Tibial nerve (tissue), 4 donors: ENCODE data around the gene CHN2. TPM values are rescaled to one million over a fixed set of nuclear protein-coding genes. Genes with fewer than 3 reads are reported as not detected.

Source experiments
- DNase-seq, 2 donors: peaks; one replicate each; pipeline ENCODE4 v3.0.0-alpha.2; 2019; ENCODE audit warnings: low spot score in 2 of 2
- H3K27ac ChIP-seq, 4 donors: fragments of 200-600 bp; sonication (generic) in 3 of 4; one replicate each; pipeline ENCODE4 v1.5.1; 2017 to 2019; ENCODE audit warnings: mild to moderate bottlenecking in 1 of 4
- H3K27me3 ChIP-seq, 2 donors: fragments of 200-600 bp; sonication (generic) in 1 of 2; one replicate each; pipeline versions ENCODE4 v1.5.1 to v1.6.0; 2017 to 2019
- H3K36me3 ChIP-seq, 3 donors: fragments of 200-600 bp; sonication (generic); one replicate each; pipeline ENCODE4 v1.5.1; 2018 to 2019
- H3K4me1 ChIP-seq, 4 donors: fragments of 200-600 bp; sonication (generic) in 3 of 4; one replicate each; pipeline ENCODE4 v1.5.1; 2017 to 2019
- H3K4me3 ChIP-seq, 4 donors: fragments of 200-600 bp; sonication (generic) in 3 of 4; one replicate each; pipeline ENCODE4 v1.5.1; 2017 to 2019; ENCODE audit warnings: mild to moderate bottlenecking in 1 of 4, moderate library complexity in 1 of 4
- H3K9me3 ChIP-seq, 4 donors: fragments of 200-600 bp; sonication (generic) in 3 of 4; one replicate each; pipeline ENCODE4 v1.5.1; 2017 to 2019
- EP300 ChIP-seq, 2 donors: sonication (generic); formaldehyde crosslinking; IDR thresholded peaks; one replicate each; pipeline ENCODE4 v1.6.1; 2017; ENCODE audit warnings: antibody characterized with exemption in 2 of 2, mild to moderate bottlenecking in 1 of 2
- POLR2A ChIP-seq, 2 donors: fragments of 450-650 bp; IDR thresholded peaks; one replicate each; pipeline ENCODE4 v1.6.1; 2017; ENCODE audit warnings: antibody characterized with exemption in 2 of 2, mild to moderate bottlenecking in 2 of 2, moderate library complexity in 2 of 2
- WGBS, 2 donors: methylation state at CpG; one replicate each; pipeline ENCODE4 v1.1.5; 2018; 5-methylcytosine and 5-hydroxymethylcytosine counted together
- total RNA-seq, 4 donors: library from RNA; depleted of rRNA; stranded (reverse); fragments of >200 nt; gene quantifications; one replicate each; pipeline ENCODE4 v1.1.0, GENCODE V29; 2016
- TF ChIP-seq, protein P1 (sequence below), 5 experiments: fragments of 200-600 bp in 3 of 5; fragments of 450-650 bp in 2 of 5; sonication (generic) in 3 of 5; IDR thresholded peaks; one replicate each; pipeline ENCODE4 v1.5.1; 2016 to 2019; ENCODE audit warnings: antibody characterized with exemption in 5 of 5, mild to moderate bottlenecking in 3 of 5, moderate library complexity in 2 of 5

CHN2 gene
- total RNA-seq, 4 donors from 2014 or later: 3.9 to 12.6 (median 7.0) TPM

DNA sequence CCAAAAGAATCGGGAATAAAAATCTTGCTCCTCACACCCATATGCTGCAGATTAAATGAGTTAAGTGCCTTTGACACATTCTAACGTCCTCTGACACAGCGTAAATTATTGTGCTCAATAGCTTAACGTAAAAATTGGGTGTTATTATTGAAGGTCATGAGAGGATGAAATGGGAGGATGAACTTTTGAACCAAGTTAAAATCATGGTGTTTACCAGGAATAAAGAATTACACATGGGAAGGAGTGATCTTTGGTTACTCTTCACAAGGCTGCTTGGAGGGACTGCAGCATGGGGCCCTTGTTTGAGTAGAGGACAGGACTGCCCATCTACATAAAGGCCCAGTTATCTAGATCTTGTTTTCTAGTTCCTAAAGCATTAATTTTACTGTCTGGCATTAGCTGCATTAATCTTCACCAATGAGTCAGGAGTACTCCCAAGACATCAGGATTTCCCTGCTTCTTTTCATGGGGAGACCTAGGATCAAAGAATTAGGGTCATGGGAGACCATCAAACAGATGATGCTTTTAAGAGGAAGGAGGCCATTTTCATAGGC is 284.2 kb downstream of the CHN2 start:
- H3K27ac ChIP-seq: no peak overlapping the region

DNA sequence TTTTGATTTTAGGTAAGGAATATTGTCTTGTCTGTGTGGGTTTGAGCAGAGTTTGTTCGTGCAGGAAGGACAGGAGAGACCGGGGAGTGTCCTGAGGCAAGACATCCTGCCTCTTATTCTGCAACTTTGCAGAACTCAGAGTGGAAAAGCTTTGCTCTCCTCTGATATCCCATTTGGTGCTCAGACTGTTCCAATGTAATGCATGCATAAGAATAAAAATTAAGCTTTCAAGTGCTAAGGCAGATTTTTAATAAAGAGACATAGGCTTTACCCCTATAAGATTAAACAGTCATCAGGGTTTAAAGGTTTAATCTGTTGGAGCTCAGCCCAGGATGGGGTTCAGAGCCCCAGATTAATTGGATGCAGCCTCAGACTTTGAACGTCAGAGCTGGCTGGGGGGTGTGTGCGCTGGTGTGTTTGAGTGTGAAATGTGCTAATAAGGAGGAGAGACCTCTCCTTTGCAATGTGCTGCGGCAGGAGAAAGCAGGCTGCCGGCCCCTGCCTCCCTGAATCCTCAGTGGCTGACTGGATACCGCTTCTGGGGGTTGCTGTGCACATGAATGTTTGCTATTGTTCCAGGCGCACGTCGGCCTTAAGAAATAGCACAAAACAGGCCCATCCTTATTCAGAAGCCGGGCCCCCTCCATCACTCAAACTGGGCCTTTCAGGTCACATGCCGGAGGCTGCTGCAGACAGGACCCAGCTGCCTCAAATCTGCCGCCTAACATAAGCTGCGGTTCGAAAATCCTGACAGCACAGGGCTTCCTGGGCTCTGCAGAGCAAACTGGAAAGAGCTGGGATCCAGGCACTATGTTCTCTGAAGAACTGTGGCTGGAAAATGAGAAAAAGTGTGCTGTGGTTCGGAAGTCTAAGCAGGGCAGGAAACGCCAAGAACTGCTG is 285.0 kb downstream of the CHN2 start:
- TF ChIP-seq, protein P1, sequence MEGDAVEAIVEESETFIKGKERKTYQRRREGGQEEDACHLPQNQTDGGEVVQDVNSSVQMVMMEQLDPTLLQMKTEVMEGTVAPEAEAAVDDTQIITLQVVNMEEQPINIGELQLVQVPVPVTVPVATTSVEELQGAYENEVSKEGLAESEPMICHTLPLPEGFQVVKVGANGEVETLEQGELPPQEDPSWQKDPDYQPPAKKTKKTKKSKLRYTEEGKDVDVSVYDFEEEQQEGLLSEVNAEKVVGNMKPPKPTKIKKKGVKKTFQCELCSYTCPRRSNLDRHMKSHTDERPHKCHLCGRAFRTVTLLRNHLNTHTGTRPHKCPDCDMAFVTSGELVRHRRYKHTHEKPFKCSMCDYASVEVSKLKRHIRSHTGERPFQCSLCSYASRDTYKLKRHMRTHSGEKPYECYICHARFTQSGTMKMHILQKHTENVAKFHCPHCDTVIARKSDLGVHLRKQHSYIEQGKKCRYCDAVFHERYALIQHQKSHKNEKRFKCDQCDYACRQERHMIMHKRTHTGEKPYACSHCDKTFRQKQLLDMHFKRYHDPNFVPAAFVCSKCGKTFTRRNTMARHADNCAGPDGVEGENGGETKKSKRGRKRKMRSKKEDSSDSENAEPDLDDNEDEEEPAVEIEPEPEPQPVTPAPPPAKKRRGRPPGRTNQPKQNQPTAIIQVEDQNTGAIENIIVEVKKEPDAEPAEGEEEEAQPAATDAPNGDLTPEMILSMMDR (IDR thresholded peaks at IDR 0.05): no peak
- no peak for TF ChIP-seq EP300 (IDR thresholded peaks at IDR 0.05)
- no peak for TF ChIP-seq POLR2A (IDR thresholded peaks at IDR 0.05)
- H3K4me3 ChIP-seq: peak overlapping the region in 1 of 4 donors; percentile 10
- no peaks in the 10 kb centered on the region for H3K9me3 ChIP-seq
- H3K4me1 ChIP-seq: peaks cover 0 to 23% (median 0%) of the 10 kb centered on the region in 4 donors
- no peaks in the 10 kb centered on the region for H3K27me3 ChIP-seq
- 29 to 33% methylated on average over 13 to 17 of the region's 17 CpGs for WGBS, 2 donors
- H3K27ac ChIP-seq: peak overlapping the region in 2 of 4 donors; percentile 7 to 43
- H3K36me3 ChIP-seq: no peaks in the 10 kb centered on the region
- DNase-seq: no peak

More for the DNA sequence above, 284.2 kb downstream of the CHN2 start:
- H3K36me3 ChIP-seq: no peaks in the 10 kb centered on the region
- no peaks in the 10 kb centered on the region for H3K27me3 ChIP-seq
- TF ChIP-seq POLR2A (IDR thresholded peaks at IDR 0.05) (no peak), EP300 (IDR thresholded peaks at IDR 0.05) (no peak)
- TF ChIP-seq, protein P1 (IDR thresholded peaks at IDR 0.05): no peak
- DNase-seq: no peak
- WGBS, 2 donors: 86 to 88% methylated on average over 4 of the region's 4 CpGs
- H3K4me1 ChIP-seq: peaks cover 0 to 23% (median 0%) of the 10 kb centered on the region in 4 donors
- no peaks in the 10 kb centered on the region for H3K9me3 ChIP-seq
- no peak overlapping the region for H3K4me3 ChIP-seq

DNA sequence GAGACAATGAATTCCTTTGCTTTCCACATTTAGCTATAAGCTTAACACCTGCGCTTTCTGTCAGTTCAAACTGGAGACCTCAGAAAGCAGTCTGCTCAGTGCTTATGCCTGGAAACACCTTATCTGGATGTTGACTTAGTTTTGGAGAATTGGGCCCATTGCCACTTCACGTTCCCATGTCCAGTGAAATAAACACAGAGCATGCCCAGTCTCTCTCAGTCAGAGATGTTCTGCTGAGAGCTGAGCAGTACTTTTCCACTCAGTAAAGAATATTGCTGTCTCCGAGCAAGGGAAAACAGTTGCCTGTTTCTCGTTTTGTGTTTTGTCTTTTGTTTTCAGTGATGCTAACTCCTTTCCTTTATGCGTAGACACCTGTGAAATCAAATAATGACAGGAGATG is 285.9 kb downstream of the CHN2 start:
- TF ChIP-seq, protein P1 (IDR thresholded peaks at IDR 0.05): no peak
- TF ChIP-seq EP300 (IDR thresholded peaks at IDR 0.05) (no peak), POLR2A (IDR thresholded peaks at IDR 0.05) (no peak)
- no peaks in the 10 kb centered on the region for H3K9me3 ChIP-seq
- H3K36me3 ChIP-seq: no peaks in the 10 kb centered on the region
- H3K4me3 ChIP-seq: peak overlapping the region in 1 of 4 donors; percentile 17
- H3K27me3 ChIP-seq: no peaks in the 10 kb centered on the region
- no peak for DNase-seq
- 72 to 80% methylated on average over 5 of the region's 5 CpGs for WGBS, 2 donors
- H3K4me1 ChIP-seq: peaks cover 0 to 24% (median 0%) of the 10 kb centered on the region in 4 donors
- peak overlapping the region in 2 of 4 donors; percentile 7 to 55 for H3K27ac ChIP-seq

DNA sequence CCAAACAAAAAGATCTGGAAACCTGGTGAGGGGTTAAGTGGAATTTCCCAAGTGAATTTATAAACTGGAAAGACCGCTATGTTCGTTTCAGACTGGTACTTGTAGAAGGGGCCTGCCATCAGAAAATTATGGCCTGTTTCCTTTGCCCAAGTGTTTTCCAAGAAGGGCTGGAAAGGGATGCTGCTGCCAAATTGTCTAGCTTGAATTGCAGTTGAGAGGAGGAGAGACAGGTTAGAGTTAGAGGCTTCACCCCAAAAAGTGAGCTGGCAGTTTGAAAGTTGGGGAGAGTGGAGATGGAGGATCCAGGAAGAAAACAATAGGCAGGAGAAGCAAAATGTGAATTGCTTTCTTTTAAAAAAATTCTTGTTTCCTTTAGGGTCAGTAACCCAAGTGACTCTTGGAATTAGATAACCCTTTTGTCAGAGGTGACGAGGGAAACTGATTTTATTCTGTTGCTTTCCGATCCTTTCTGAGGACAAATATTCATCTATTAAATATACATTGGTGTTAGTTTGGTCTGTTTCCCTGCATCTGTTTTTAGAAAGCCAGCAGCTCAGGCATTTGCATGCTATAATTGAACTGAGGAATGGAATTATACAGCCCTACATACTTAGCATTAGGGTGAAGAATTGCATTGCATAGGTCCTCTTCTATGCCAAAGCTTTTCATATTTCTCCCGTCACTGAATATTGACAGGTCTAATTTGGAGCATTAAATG is 286.5 kb downstream of the CHN2 start:
- peaks cover 0 to 28% (median 0%) of the 10 kb centered on the region in 4 donors for H3K4me1 ChIP-seq
- peak overlapping the region in 1 of 4 donors; percentile 17 for H3K4me3 ChIP-seq
- 67 to 74% methylated on average over 5 of the region's 5 CpGs for WGBS, 2 donors
- TF ChIP-seq EP300 (IDR thresholded peaks at IDR 0.05) (no peak), POLR2A (IDR thresholded peaks at IDR 0.05) (no peak)
- TF ChIP-seq, protein P1 (IDR thresholded peaks at IDR 0.05): no peak
- no peaks in the 10 kb centered on the region for H3K27me3 ChIP-seq
- peak overlapping the region in 2 of 4 donors; percentile 7 to 55 for H3K27ac ChIP-seq
- no peak for DNase-seq
- no peaks in the 10 kb centered on the region for H3K36me3 ChIP-seq
- no peaks in the 10 kb centered on the region for H3K9me3 ChIP-seq
